Measurements from ENCODE around the gene MED12L.

MED12L gene

GRCh38 chr3:151197981-151198767 is 112.7 kb downstream of the MED12L start:
- TF ChIP-seq CTCF (IDR thresholded peaks at IDR 0.05; ENCODE audit: low read depth, low read length) = no peak
- DNase-seq (ENCODE audit: extremely low read depth, low read depth) = no peak

DNA sequence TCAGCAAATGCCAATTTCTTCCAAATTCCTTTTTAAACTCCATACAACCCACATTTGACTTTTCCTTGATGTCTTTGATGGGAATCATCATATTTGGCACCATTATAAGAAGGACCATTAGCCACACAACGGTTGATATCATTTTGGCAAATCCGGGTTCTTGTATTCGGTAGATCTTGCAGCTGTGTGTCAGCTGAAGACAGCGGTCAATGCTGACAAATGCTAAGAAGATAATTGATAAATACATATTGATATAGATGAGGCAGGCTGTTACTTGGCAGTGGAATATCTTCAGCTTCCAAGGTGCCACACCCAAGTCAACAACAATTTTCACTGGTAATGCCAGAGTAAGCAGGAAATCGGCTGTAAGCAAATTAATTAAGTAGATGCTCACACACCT is 113.4 kb downstream of the MED12L start:
- no peak for DNase-seq (ENCODE audit: extremely low read depth, low read depth)
- TF ChIP-seq CTCF (IDR thresholded peaks at IDR 0.05; ENCODE audit: low read depth, low read length) = no peak

GRCh38 chr3:151199554-151200438 is 114.3 kb downstream of the MED12L start:
- no peak for TF ChIP-seq CTCF (IDR thresholded peaks at IDR 0.05; ENCODE audit: low read depth, low read length)
- DNase-seq (ENCODE audit: extremely low read depth, low read depth) = no peak

DNA sequence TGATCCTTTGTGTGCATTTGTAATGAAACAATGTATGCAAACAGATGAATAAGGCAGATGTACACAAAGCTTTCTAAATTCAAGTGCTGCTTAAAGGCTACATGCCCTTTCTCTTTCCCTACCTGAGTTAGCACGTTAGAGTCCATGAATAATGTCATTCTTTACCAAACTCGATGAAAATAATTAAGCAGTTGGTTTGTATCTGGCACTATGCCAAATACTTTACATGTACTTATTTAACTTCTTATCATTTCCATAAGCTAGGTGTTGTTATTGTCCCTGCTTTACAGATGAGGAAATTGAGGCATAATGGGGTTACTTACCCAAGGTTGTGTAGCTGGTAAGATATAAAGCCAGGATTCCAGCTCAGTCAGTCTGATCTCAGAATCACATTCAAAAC is 115.1 kb downstream of the MED12L start:
- DNase-seq (ENCODE audit: extremely low read depth, low read depth) = no peak
- no peak for TF ChIP-seq CTCF (IDR thresholded peaks at IDR 0.05; ENCODE audit: low read depth, low read length)

DNA sequence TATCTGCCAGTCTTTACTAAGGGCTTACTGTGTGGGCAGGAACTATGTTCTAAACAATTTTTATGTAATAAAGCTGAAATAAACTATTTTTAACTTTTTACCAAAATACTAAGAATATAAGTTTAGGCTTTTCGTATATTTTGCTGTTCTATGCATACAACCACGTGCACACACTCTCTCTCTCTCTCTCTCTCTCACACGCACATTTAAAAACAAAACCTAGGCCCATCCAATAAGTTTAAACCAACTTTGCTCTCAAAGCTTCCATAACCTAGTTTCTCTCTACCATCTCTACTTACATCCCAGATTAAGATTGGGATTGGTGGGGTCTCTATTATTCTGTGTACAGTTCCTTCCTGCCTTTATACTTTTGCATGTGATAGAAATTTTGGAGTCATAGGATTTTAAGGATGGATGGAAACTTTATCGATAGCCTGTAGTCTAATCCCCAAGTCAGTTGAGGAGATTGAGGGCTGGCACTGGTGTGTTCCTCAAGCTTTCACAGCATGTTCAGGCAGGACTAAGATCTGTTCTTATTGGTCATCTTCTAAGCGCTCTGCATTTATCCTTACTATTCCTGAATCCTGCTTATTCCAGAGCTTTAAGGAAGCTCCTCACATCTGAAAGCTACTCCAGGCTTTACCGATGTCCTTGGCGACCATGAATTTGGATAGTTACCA is 115.7 kb downstream of the MED12L start:
- no peak for DNase-seq (ENCODE audit: extremely low read depth, low read depth)
- no peak for TF ChIP-seq CTCF (IDR thresholded peaks at IDR 0.05; ENCODE audit: low read depth, low read length)

DNA sequence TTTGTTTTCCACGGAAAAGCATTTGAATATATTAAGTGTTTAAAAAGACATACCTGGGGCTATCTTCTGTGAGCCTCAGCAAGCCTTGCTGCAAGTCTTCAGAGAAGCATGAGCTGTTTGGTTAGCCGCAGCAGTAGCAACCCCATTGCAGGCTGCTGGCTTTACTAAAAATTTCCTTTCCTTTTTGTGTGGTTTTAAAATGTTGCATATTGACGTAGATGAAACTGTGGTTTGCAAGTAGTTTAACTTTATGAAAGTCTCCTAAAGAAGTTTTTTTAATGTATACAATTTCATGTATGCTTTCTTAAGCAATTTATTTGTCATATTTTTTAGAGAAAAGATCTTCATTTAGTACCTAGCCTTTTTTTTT is 117.6 kb downstream of the MED12L start, which contains the start of gene GPR171:
Gene GPR171 (minus strand): TSS at position 166 of the 370 bp plus-strand sequence. CDS start 3,830 bp downstream, outside the sequence.
- DNase-seq (ENCODE audit: extremely low read depth, low read depth) = no peak
- TF ChIP-seq CTCF (IDR thresholded peaks at IDR 0.05; ENCODE audit: low read depth, low read length) = no peak

All from AG09319 (cell line).